GM19239 (cell line): ENCODE data around the gene OCA2.

Experiments
- DNase-seq: peaks from one replicate; pipeline ENCODE4 v3.0.0; 2011; ENCODE audit warnings: low spot score; ENCODE audit not compliant: insufficient read length
- FAIRE-seq: peaks from 2 replicates; lab custom pipeline; 2011; peaks lifted over from hg19 to GRCh38; lab: Jason Lieb, UNC

Gene OCA2

GRCh38 chr15:27706300-27706699, 392.8 kb downstream of the OCA2 start:
- DNase-seq (no peak), FAIRE-seq (no peak)

GRCh38 chr15:27705056-27705455, 394.1 kb downstream of the OCA2 start:
- FAIRE-seq: no peak

More at GRCh38 chr15:27705056-27705455, 394.1 kb downstream of the OCA2 start:
- DNase-seq: no peak
